Mesenchymal stem cell (in vitro differentiated cells and primary cell): ENCODE measurements around the gene BRAT1.

Experiments used
- DNase-seq: peaks from one replicate; pipeline ENCODE4 v3.0.0-alpha.2; 2013
- H2AFZ ChIP-seq: one replicate; pipeline ENCODE4 v1.6.1; 2013; ENCODE audit warnings: low read depth, mild to moderate bottlenecking, control low read depth, inconsistent platforms, low read length, moderate library complexity
- H2AK5ac ChIP-seq: 2 replicates; pipeline ENCODE4 v1.6.1; 2013; ENCODE audit warnings: low read length, moderate library complexity, mild to moderate bottlenecking, inconsistent platforms; ENCODE audit not compliant: severe bottlenecking
- H2BK120ac ChIP-seq: one replicate; pipeline ENCODE4 v1.6.1; 2013; ENCODE audit warnings: low read depth, mild to moderate bottlenecking, inconsistent platforms, low read length, moderate library complexity
- H2BK12ac ChIP-seq, 2 experiments: one replicate each; pipeline ENCODE4 v1.6.1; 2013; ENCODE audit warnings: inconsistent platforms in 2 of 2, low read length in 2 of 2, mild to moderate bottlenecking in 2 of 2, moderate library complexity in 2 of 2, control low read depth in 1 of 2
- H2BK15ac ChIP-seq: one replicate; pipeline ENCODE4 v1.6.1; 2013; ENCODE audit warnings: mild to moderate bottlenecking, low read depth, inconsistent platforms; ENCODE audit not compliant: poor library complexity, severe bottlenecking
- H2BK5ac ChIP-seq: 2 replicates; pipeline ENCODE4 v1.6.1; 2013; ENCODE audit warnings: low read depth, mild to moderate bottlenecking, low read length, control low read depth, inconsistent platforms; ENCODE audit not compliant: poor library complexity, severe bottlenecking
- H3K14ac ChIP-seq, 2 experiments: one replicate each; pipeline ENCODE4 v1.6.1; 2013; ENCODE audit warnings: inconsistent platforms in 2 of 2, low read length in 2 of 2, control low read depth in 1 of 2, mild to moderate bottlenecking in 1 of 2, moderate library complexity in 1 of 2
- H3K18ac ChIP-seq, 2 experiments: one replicate each; pipeline ENCODE4 v1.6.1; 2013; ENCODE audit warnings: inconsistent platforms in 2 of 2, low read length in 2 of 2, control low read depth in 1 of 2, low read depth in 1 of 2, mild to moderate bottlenecking in 1 of 2
- H3K23ac ChIP-seq, 2 experiments: one replicate each; pipeline ENCODE4 v1.6.1; 2013; ENCODE audit warnings: inconsistent platforms in 2 of 2, low read length in 2 of 2, mild to moderate bottlenecking in 2 of 2, moderate library complexity in 2 of 2, control low read depth in 1 of 2
- H3K27ac ChIP-seq: 2 replicates; pipeline ENCODE4 v1.5.1; 2013; ENCODE audit warnings: mild to moderate bottlenecking, moderate library complexity, low read length, control low read depth, inconsistent platforms; ENCODE audit not compliant: poor library complexity, severe bottlenecking
- H3K27me3 ChIP-seq, 2 experiments: 2 replicates each; pipeline versions ENCODE4 v1.6.1 to v1.7.0; 2013; ENCODE audit warnings: low read length in 2 of 2, mild to moderate bottlenecking in 2 of 2, moderate library complexity in 2 of 2, control low read depth in 1 of 2, inconsistent platforms in 1 of 2; ENCODE audit not compliant: control insufficient read depth in 1 of 2, insufficient read depth in 1 of 2
- H3K36me3 ChIP-seq, 2 experiments: 2 replicates each; pipeline versions ENCODE4 v1.6.1 to v1.7.0; 2013; ENCODE audit warnings: low read length in 2 of 2, control low read depth in 1 of 2, inconsistent platforms in 1 of 2, low read depth in 1 of 2, mild to moderate bottlenecking in 1 of 2; ENCODE audit not compliant: insufficient read depth in 2 of 2, control insufficient read depth in 1 of 2
- H3K4ac ChIP-seq, 2 experiments: one replicate each; pipeline ENCODE4 v1.6.1; 2013; ENCODE audit warnings: inconsistent platforms in 2 of 2, low read length in 2 of 2, mild to moderate bottlenecking in 2 of 2, moderate library complexity in 2 of 2, control low read depth in 1 of 2, low read depth in 1 of 2
- H3K4me1 ChIP-seq: 2 replicates; pipeline ENCODE4 v1.6.1; 2013; ENCODE audit warnings: low read depth, low read length, control low read depth; ENCODE audit not compliant: control insufficient read depth, insufficient read depth
- H3K4me2 ChIP-seq: 2 replicates; pipeline ENCODE4 v1.6.1; 2013; ENCODE audit warnings: low read length, mild to moderate bottlenecking, inconsistent platforms; ENCODE audit not compliant: poor library complexity, severe bottlenecking
- H3K4me3 ChIP-seq, 2 experiments: 2 replicates each; pipeline versions ENCODE4 v1.5.1 to v1.7.0; 2013; ENCODE audit warnings: low read length in 2 of 2, mild to moderate bottlenecking in 2 of 2, control low read depth in 1 of 2, low read depth in 1 of 2; ENCODE audit not compliant: insufficient read depth in 1 of 2
- H3K79me1 ChIP-seq: replicated peaks from 2 replicates; pipeline ENCODE4 v1.6.1; 2013; ENCODE audit warnings: mild to moderate bottlenecking, control low read depth, low read length, inconsistent platforms; ENCODE audit not compliant: poor library complexity, severe bottlenecking
- H3K9ac ChIP-seq: 2 replicates; pipeline ENCODE4 v1.7.0; 2013; ENCODE audit warnings: mild to moderate bottlenecking, low read length, moderate library complexity
- H3K9me3 ChIP-seq: 2 replicates; pipeline ENCODE4 v1.7.0; 2013; ENCODE audit warnings: mild to moderate bottlenecking, low read length; ENCODE audit not compliant: control insufficient read depth
- H4K8ac ChIP-seq: one replicate; pipeline ENCODE4 v1.6.1; 2013; ENCODE audit warnings: inconsistent platforms, mild to moderate bottlenecking, low read length, moderate library complexity
- H4K91ac ChIP-seq: one replicate; pipeline ENCODE4 v1.6.1; 2013; ENCODE audit warnings: mild to moderate bottlenecking, low read length, inconsistent platforms
- WGBS: methylation state at CpG from one replicate; pipeline ENCODE4 v1.1.7; 2013; ENCODE audit warnings: mixed read lengths; 5-methylcytosine and 5-hydroxymethylcytosine counted together

Gene BRAT1

GRCh38 chr7:2517026-2517425, 38.3 kb downstream of the BRAT1 start:
- no peaks in the 10 kb centered on the region for H3K79me1 ChIP-seq
- 5% methylated on average over 5 of the region's 8 CpGs for WGBS

DNA sequence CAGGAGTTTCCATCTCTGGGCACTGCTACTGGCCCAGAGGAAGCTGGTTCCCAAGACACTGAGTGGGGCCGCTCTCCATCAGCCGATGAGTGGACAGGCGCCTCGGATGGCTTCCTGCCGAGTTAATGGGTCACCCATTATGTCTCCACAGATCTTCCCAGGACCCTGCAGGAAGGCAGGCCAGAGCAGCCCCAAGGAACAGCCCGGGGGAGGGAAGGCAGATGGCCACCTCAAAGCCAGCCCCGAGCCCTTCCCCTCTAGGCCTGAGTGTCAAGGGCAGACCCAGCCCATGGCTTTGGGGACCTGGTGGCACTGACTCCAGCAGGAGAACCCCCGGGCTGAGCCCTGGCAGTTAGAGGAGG, 39.1 kb downstream of the BRAT1 start:
- H3K9ac ChIP-seq, result no peak overlapping the region
- H3K79me1 ChIP-seq, result no peaks in the 10 kb centered on the region
- H2BK120ac ChIP-seq, result no peak overlapping the region
- no peak overlapping the region for H2AFZ ChIP-seq
- WGBS, result 75% methylated on average over 8 of the region's 8 CpGs
- H3K4ac ChIP-seq, result no peak overlapping the region
- H2BK15ac ChIP-seq, result no peak overlapping the region
- no peak overlapping the region for H3K4me2 ChIP-seq
- H3K27ac ChIP-seq, result peak overlapping the region; percentile 97
- H3K27me3 ChIP-seq, result peaks cover 0 to 10% of the 10 kb centered on the region in 2 experiments
- peaks cover 64% of the 10 kb centered on the region for H3K4me1 ChIP-seq
- no peak overlapping the region for H3K4me3 ChIP-seq
- peak overlapping the region; percentile 98 for H2AK5ac ChIP-seq
- H3K36me3 ChIP-seq, result no peaks in the 10 kb centered on the region
- peak overlapping the region in 1 of 2 experiments; percentile 0 for H2BK12ac ChIP-seq
- H3K23ac ChIP-seq, result no peak overlapping the region
- H4K91ac ChIP-seq, result peak overlapping the region; percentile 1
- H3K18ac ChIP-seq, result peak overlapping the region in 1 of 2 experiments; percentile 23
- peak overlapping the region; percentile 100 for H2BK5ac ChIP-seq
- DNase-seq, result no peak
- H3K14ac ChIP-seq, result no peak overlapping the region
- H4K8ac ChIP-seq, result no peak overlapping the region
- no peaks in the 10 kb centered on the region for H3K9me3 ChIP-seq

More at GRCh38 chr7:2517026-2517425, 38.3 kb downstream of the BRAT1 start:
- H3K4me3 ChIP-seq, result no peak overlapping the region
- no peaks in the 10 kb centered on the region for H3K9me3 ChIP-seq
- H3K14ac ChIP-seq, result no peak overlapping the region
- peak overlapping the region; percentile 6 to 74 for H3K18ac ChIP-seq
- peak; percentile 87 for DNase-seq
- H3K23ac ChIP-seq, result no peak overlapping the region
- peak overlapping the region; percentile 0 for H4K91ac ChIP-seq
- peaks cover 0 to 10% of the 10 kb centered on the region in 2 experiments for H3K27me3 ChIP-seq
- peak overlapping the region; percentile 66 for H4K8ac ChIP-seq
- peak overlapping the region; percentile 95 for H2AK5ac ChIP-seq
- no peak overlapping the region for H2BK15ac ChIP-seq
- peaks cover 61% of the 10 kb centered on the region for H3K4me1 ChIP-seq
- peaks cover 0 to 8% of the 10 kb centered on the region in 2 experiments for H3K36me3 ChIP-seq
- H2BK12ac ChIP-seq, result peak overlapping the region in 1 of 2 experiments; percentile 82
- H2AFZ ChIP-seq, result no peak overlapping the region
- H2BK120ac ChIP-seq, result no peak overlapping the region
- peak overlapping the region; percentile 97 for H3K27ac ChIP-seq
- no peak overlapping the region for H3K4me2 ChIP-seq
- H2BK5ac ChIP-seq, result peak overlapping the region; percentile 100
- no peak overlapping the region for H3K9ac ChIP-seq
- no peak overlapping the region for H3K4ac ChIP-seq

DNA sequence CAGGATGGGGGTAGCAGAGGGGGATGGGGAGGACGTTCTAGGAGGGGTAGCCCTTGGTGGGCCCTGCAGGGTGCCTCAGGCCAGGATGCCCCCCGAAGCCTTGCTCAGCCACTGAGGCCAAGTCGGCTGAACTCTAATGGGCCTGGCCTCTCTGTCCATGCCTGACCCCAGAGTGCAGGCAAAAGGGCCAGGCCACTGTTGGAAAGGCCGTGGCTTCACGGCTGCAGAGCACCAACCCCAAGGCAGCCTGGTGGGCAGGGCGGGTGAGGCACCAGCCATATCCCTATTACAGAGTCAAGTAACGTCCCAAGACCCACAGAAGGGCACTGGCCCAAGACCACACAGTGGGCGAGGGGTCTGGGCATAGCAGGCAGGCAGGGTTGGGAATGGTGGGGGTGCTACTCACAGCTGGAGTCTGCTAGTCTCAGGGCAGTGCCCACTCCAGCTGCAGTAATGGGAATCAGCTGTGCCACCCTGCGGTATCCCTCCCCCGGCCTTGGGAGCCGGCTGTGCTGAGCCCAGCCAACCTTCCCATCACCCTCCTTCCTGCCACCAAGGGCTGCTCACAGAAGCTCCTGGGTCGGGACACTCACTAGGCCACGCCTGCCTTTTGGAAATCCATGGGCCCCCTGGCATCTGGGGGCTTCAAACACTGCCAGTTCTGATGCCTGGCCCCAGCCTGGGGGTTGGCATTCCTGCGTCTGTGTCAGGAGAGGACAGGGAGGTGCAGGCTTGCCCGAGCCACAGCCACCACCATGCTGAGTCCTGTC, 39.7 kb downstream of the BRAT1 start:
- peak overlapping the region; percentile 98 for H2AK5ac ChIP-seq
- H3K27ac ChIP-seq, result peak overlapping the region; percentile 97
- peaks cover 0 to 10% of the 10 kb centered on the region in 2 experiments for H3K27me3 ChIP-seq
- peak overlapping the region; percentile 97 for H2BK5ac ChIP-seq
- no peak overlapping the region for H3K18ac ChIP-seq
- no peak overlapping the region for H3K23ac ChIP-seq
- no peak overlapping the region for H3K14ac ChIP-seq
- H3K4me3 ChIP-seq, result no peak overlapping the region
- H3K4me1 ChIP-seq, result peaks cover 69% of the 10 kb centered on the region
- no peaks in the 10 kb centered on the region for H3K9me3 ChIP-seq
- H3K79me1 ChIP-seq, result no peaks in the 10 kb centered on the region
- no peak overlapping the region for H3K4ac ChIP-seq
- no peak overlapping the region for H3K9ac ChIP-seq
- no peak for DNase-seq
- no peak overlapping the region for H2BK12ac ChIP-seq
- H3K4me2 ChIP-seq, result peak overlapping the region; percentile 14
- no peak overlapping the region for H2AFZ ChIP-seq
- H2BK15ac ChIP-seq, result peak overlapping the region; percentile 16
- no peak overlapping the region for H2BK120ac ChIP-seq
- H4K8ac ChIP-seq, result no peak overlapping the region
- H3K36me3 ChIP-seq, result no peaks in the 10 kb centered on the region
- no peak overlapping the region for H4K91ac ChIP-seq
- WGBS, result 98% methylated on average over 14 of the region's 15 CpGs

GRCh38 chr7:2514473-2515423, 40.6 kb downstream of the BRAT1 start:
- H4K91ac ChIP-seq, result no peak overlapping the region
- H2AK5ac ChIP-seq, result peak overlapping the region; percentile 98
- no peaks in the 10 kb centered on the region for H3K36me3 ChIP-seq
- peak overlapping the region; percentile 97 for H3K27ac ChIP-seq
- H3K14ac ChIP-seq, result no peak overlapping the region
- H2BK15ac ChIP-seq, result no peak overlapping the region
- H3K9ac ChIP-seq, result no peak overlapping the region
- H2BK12ac ChIP-seq, result no peak overlapping the region
- no peak for DNase-seq
- H3K4me1 ChIP-seq, result peaks cover 77% of the 10 kb centered on the region
- no peak overlapping the region for H3K4me2 ChIP-seq
- H3K4ac ChIP-seq, result no peak overlapping the region
- H3K23ac ChIP-seq, result no peak overlapping the region
- H3K4me3 ChIP-seq, result no peak overlapping the region
- H3K18ac ChIP-seq, result no peak overlapping the region
- no peak overlapping the region for H2AFZ ChIP-seq
- H3K79me1 ChIP-seq, result no peaks in the 10 kb centered on the region
- no peaks in the 10 kb centered on the region for H3K9me3 ChIP-seq
- H2BK120ac ChIP-seq, result no peak overlapping the region
- H2BK5ac ChIP-seq, result peak overlapping the region; percentile 97
- no peak overlapping the region for H4K8ac ChIP-seq
- 87% methylated on average over 9 of the region's 9 CpGs for WGBS
- peaks cover 0 to 10% of the 10 kb centered on the region in 2 experiments for H3K27me3 ChIP-seq
